Mononuclear cell (primary cell): ENCODE results near the gene ATP6V1C2. TPM values are rescaled to one million over a fixed set of nuclear protein-coding genes. Genes with fewer than 3 reads are reported as not detected.
"Not testable (repeated sequence)": the region's sequence is repeated elsewhere in the genome, so short reads cannot be mapped to it uniquely, and the experiment has no call there.

Source experiments
- H3K27me3 ChIP-seq: 2 replicates; pipeline ENCODE4 v1.6.0; 2011; ENCODE audit warnings: low read length, control low read depth; ENCODE audit not compliant: insufficient read depth
- H3K4me1 ChIP-seq: 2 replicates; pipeline ENCODE4 v1.5.1; 2011; ENCODE audit warnings: mild to moderate bottlenecking, low read length, control low read depth; ENCODE audit not compliant: insufficient read depth
- H3K4me3 ChIP-seq: 2 replicates; pipeline ENCODE4 v1.5.1; 2011; ENCODE audit warnings: mild to moderate bottlenecking, low read length, moderate library complexity
- H3K9me3 ChIP-seq: 2 replicates; pipeline ENCODE4 v1.5.1; 2011; ENCODE audit warnings: low read depth, mild to moderate bottlenecking, control low read depth, low read length
- total RNA-seq: library from RNA; depleted of rRNA; stranded (reverse); fragments of >200 nt; gene quantifications from one replicate; pipeline ENCODE4 v1.2.3, GENCODE V29; 2012

The ATP6V1C2 gene
- total RNA-seq, 1 donor: not detected

GRCh38 chr2:10771786-10772185, 50.4 kb downstream of the ATP6V1C2 start:
- H3K27me3 ChIP-seq: no peaks in the 10 kb centered on the region
- no peaks in the 10 kb centered on the region for H3K4me1 ChIP-seq
- no peaks in the 10 kb centered on the region for H3K9me3 ChIP-seq
- no peak overlapping the region for H3K4me3 ChIP-seq

GRCh38 chr2:10772201-10772867, 50.9 kb downstream of the ATP6V1C2 start:
- no peak overlapping the region for H3K4me3 ChIP-seq
- H3K4me1 ChIP-seq: no peaks in the 10 kb centered on the region
- no peaks in the 10 kb centered on the region for H3K9me3 ChIP-seq
- H3K27me3 ChIP-seq: no peaks in the 10 kb centered on the region

GRCh38 chr2:10772868-10773215, 51.4 kb downstream of the ATP6V1C2 start:
- Histone ChIP-seq H3K27me3 (no peaks in the 10 kb centered on the region), H3K4me1 (no peaks in the 10 kb centered on the region), H3K9me3 (no peaks in the 10 kb centered on the region), H3K4me3 (no peak overlapping the region)

GRCh38 chr2:10773821-10774341, 52.5 kb downstream of the ATP6V1C2 start:
- Histone ChIP-seq H3K4me1 (no peaks in the 10 kb centered on the region), H3K9me3 (no peaks in the 10 kb centered on the region), H3K4me3 (no peak overlapping the region), H3K27me3 (no peaks in the 10 kb centered on the region)

- H3K9me3 ChIP-seq: no peaks in the 10 kb centered on the region
- no peaks in the 10 kb centered on the region for H3K4me1 ChIP-seq
- no peaks in the 10 kb centered on the region for H3K27me3 ChIP-seq
- H3K4me3 ChIP-seq: no peak overlapping the region
Observed at GRCh38 chr2:10774394-10774793, 53.0 kb downstream of the ATP6V1C2 start.

GRCh38 chr2:10775021-10775780, 53.8 kb downstream of the ATP6V1C2 start:
- no peaks in the 10 kb centered on the region for H3K9me3 ChIP-seq
- H3K4me1 ChIP-seq: no peaks in the 10 kb centered on the region
- H3K27me3 ChIP-seq: no peaks in the 10 kb centered on the region
- no peak overlapping the region for H3K4me3 ChIP-seq

- Histone ChIP-seq H3K4me3 (no peak overlapping the region), H3K9me3 (no peaks in the 10 kb centered on the region), H3K27me3 (no peaks in the 10 kb centered on the region), H3K4me1 (no peaks in the 10 kb centered on the region)
Observed at GRCh38 chr2:10775831-10776230, 54.4 kb downstream of the ATP6V1C2 start.

GRCh38 chr2:10776231-10776977, 55.0 kb downstream of the ATP6V1C2 start:
- Histone ChIP-seq H3K4me1 (no peaks in the 10 kb centered on the region), H3K27me3 (no peaks in the 10 kb centered on the region), H3K4me3 (no peak overlapping the region), H3K9me3 (no peaks in the 10 kb centered on the region)

- H3K4me3 ChIP-seq: no peak overlapping the region
- no peaks in the 10 kb centered on the region for H3K27me3 ChIP-seq
- H3K9me3 ChIP-seq: no peaks in the 10 kb centered on the region
- H3K4me1 ChIP-seq: no peaks in the 10 kb centered on the region
Observed at GRCh38 chr2:10777111-10777841, 55.8 kb downstream of the ATP6V1C2 start.

GRCh38 chr2:10777842-10778723, 56.7 kb downstream of the ATP6V1C2 start:
- H3K9me3 ChIP-seq: no peaks in the 10 kb centered on the region
- no peaks in the 10 kb centered on the region for H3K4me1 ChIP-seq
- H3K4me3 ChIP-seq: no peak overlapping the region
- H3K27me3 ChIP-seq: no peaks in the 10 kb centered on the region

GRCh38 chr2:10778724-10779115, 57.3 kb downstream of the ATP6V1C2 start:
- Histone ChIP-seq H3K27me3 (no peaks in the 10 kb centered on the region), H3K4me1 (no peaks in the 10 kb centered on the region), H3K4me3 (no peak overlapping the region), H3K9me3 (no peaks in the 10 kb centered on the region)

- Histone ChIP-seq H3K27me3 (no peaks in the 10 kb centered on the region), H3K4me3 (no peak overlapping the region), H3K4me1 (no peaks in the 10 kb centered on the region), H3K9me3 (no peaks in the 10 kb centered on the region)
Observed at GRCh38 chr2:10779776-10780490, 58.5 kb downstream of the ATP6V1C2 start.

- H3K9me3 ChIP-seq: no peaks in the 10 kb centered on the region
- H3K4me1 ChIP-seq: no peaks in the 10 kb centered on the region
- no peak overlapping the region for H3K4me3 ChIP-seq
- no peaks in the 10 kb centered on the region for H3K27me3 ChIP-seq
Observed at GRCh38 chr2:10780491-10780820, 59.0 kb downstream of the ATP6V1C2 start.

- H3K9me3 ChIP-seq, H3K4me3 ChIP-seq, H3K4me1 ChIP-seq, H3K27me3 ChIP-seq: not testable (repeated sequence)
Observed at GRCh38 chr2:10780821-10781220, 59.4 kb downstream of the ATP6V1C2 start.
